ENCODE data around the gene SHANK3. TPM values are rescaled to one million over a fixed set of nuclear protein-coding genes. Genes with fewer than 3 reads are reported as not detected.
A peak's percentile ranks its signal among the peaks of the same experiment; 100 is the strongest.

The SHANK3 gene
- total RNA-seq, 2 donors from 2014 or later = 8.2 to 12.3 TPM

- peak overlapping the region in 1 of 2 donors; percentile 56 for H3K4me3 ChIP-seq
- DNase-seq (ENCODE audit: low spot score) = peak; percentile 47
- TF ChIP-seq CTCF (IDR thresholded peaks at IDR 0.05) = no peak
- no peaks in the 10 kb centered on the region for H3K36me3 ChIP-seq
- peaks cover 7 to 8% of the 10 kb centered on the region in 2 donors for H3K27me3 ChIP-seq
- H3K4me1 ChIP-seq = peaks cover 0 to 27% of the 10 kb centered on the region in 2 donors
- no peak overlapping the region for H3K27ac ChIP-seq
- no peaks in the 10 kb centered on the region for H3K9me3 ChIP-seq
Measured at GRCh38 chr22:50676661-50677492, 4.3 kb downstream of the SHANK3 start.

- H3K27me3 ChIP-seq = peaks cover 7 to 8% of the 10 kb centered on the region in 2 donors
- H3K9me3 ChIP-seq = no peaks in the 10 kb centered on the region
- H3K4me1 ChIP-seq = peaks cover 0 to 27% of the 10 kb centered on the region in 2 donors
- H3K27ac ChIP-seq = no peak overlapping the region
- no peak for TF ChIP-seq CTCF (IDR thresholded peaks at IDR 0.05)
- H3K36me3 ChIP-seq = no peaks in the 10 kb centered on the region
- DNase-seq (ENCODE audit: low spot score) = no peak
- H3K4me3 ChIP-seq = peak overlapping the region in 1 of 2 donors; percentile 56
Measured at GRCh38 chr22:50677493-50678217, 5.0 kb downstream of the SHANK3 start.

- no peak overlapping the region for H3K27ac ChIP-seq
- H3K9me3 ChIP-seq = no peaks in the 10 kb centered on the region
- peaks cover 0 to 26% of the 10 kb centered on the region in 2 donors for H3K4me1 ChIP-seq
- no peak for TF ChIP-seq CTCF (IDR thresholded peaks at IDR 0.05)
- H3K36me3 ChIP-seq = no peaks in the 10 kb centered on the region
- peak; percentile 34 for DNase-seq (ENCODE audit: low spot score)
- peaks cover 4 to 7% of the 10 kb centered on the region in 2 donors for H3K27me3 ChIP-seq
- peak overlapping the region in 1 of 2 donors; percentile 56 for H3K4me3 ChIP-seq
Measured at GRCh38 chr22:50678218-50678650, 5.6 kb downstream of the SHANK3 start.

GRCh38 chr22:50678651-50679521 is 6.3 kb downstream of the SHANK3 start:
- TF ChIP-seq CTCF (IDR thresholded peaks at IDR 0.05) = no peak
- peaks cover 0 to 20% of the 10 kb centered on the region in 2 donors for H3K4me1 ChIP-seq
- no peaks in the 10 kb centered on the region for H3K36me3 ChIP-seq
- H3K9me3 ChIP-seq = no peaks in the 10 kb centered on the region
- peaks cover under 1 to 4% of the 10 kb centered on the region in 2 donors for H3K27me3 ChIP-seq
- DNase-seq (ENCODE audit: low spot score) = peak; percentile 43
- no peak overlapping the region for H3K4me3 ChIP-seq
- H3K27ac ChIP-seq = no peak overlapping the region
